OCI-LY3 (cell line): ENCODE data around the gene TNRC18.

Experiments used
- H2AFZ ChIP-seq: fragments of 200-600, 300-600 bp; shearing (Covaris generic); 2 replicates; pipeline ENCODE4 v1.6.0; 2014; ENCODE audit warnings: antibody characterized with exemption, low read depth, low read length
- H3K27ac ChIP-seq: fragments of 200-600, 300-600 bp; sonication (generic); 2 replicates; pipeline ENCODE4 v1.5.1; 2014; ENCODE audit warnings: mild to moderate bottlenecking, low read length, moderate library complexity, mixed read lengths
- H3K27me3 ChIP-seq: fragments of 200-600, 300-600 bp; sonication (generic); 2 replicates; pipeline ENCODE4 v1.6.1; 2014; ENCODE audit warnings: low read depth, low read length, mixed read lengths
- H3K36me3 ChIP-seq: fragments of 200-600, 300-600 bp; sonication (generic); replicated peaks from 2 replicates; pipeline ENCODE3; 2014; ENCODE audit warnings: low read depth, low read length, mixed read lengths
- H3K4me1 ChIP-seq: fragments of 300-600, 200-600 bp; sonication (generic); 2 replicates; pipeline ENCODE4 v1.6.1; 2014; ENCODE audit warnings: low read length, mixed read lengths
- H3K4me2 ChIP-seq: fragments of 200-600, 300-600 bp; sonication (generic); 2 replicates; pipeline ENCODE4 v1.6.1; 2014; ENCODE audit warnings: low read length, mixed read lengths
- H3K4me3 ChIP-seq: fragments of 300-600, 200-600 bp; sonication (generic); 2 replicates; pipeline ENCODE4 v1.5.1; 2014; ENCODE audit warnings: antibody characterized with exemption, mild to moderate bottlenecking, low read length, moderate library complexity
- H3K79me2 ChIP-seq: fragments of 300-600, 200-600 bp; shearing (Covaris generic); 2 replicates; pipeline ENCODE4 v1.6.1; 2014; ENCODE audit warnings: mild to moderate bottlenecking, low read length, mixed read lengths
- H3K9ac ChIP-seq: fragments of 300-600, 200-600 bp; shearing (Covaris generic); 2 replicates; pipeline ENCODE4 v1.6.0; 2014; ENCODE audit warnings: mild to moderate bottlenecking, low read length, moderate library complexity
- H3K9me3 ChIP-seq: fragments of 200-600, 300-600 bp; shearing (Covaris generic); 2 replicates; pipeline ENCODE4 v1.6.1; 2014; ENCODE audit warnings: low read length, mixed read lengths; ENCODE audit not compliant: insufficient read depth
- H4K20me1 ChIP-seq: fragments of 200-600, 300-600 bp; sonication (generic); 2 replicates; pipeline ENCODE4 v1.6.1; 2016; ENCODE audit warnings: low read length, mixed read lengths; ENCODE audit not compliant: insufficient read depth
- CTCF ChIP-seq: fragments of 200-600, 300-600 bp; sonication (generic); IDR thresholded peaks from 2 replicates; pipeline ENCODE4 v1.5.1; 2014; ENCODE audit warnings: antibody characterized with exemption, low read length, low read depth
- EZH2phosphoT487 ChIP-seq: fragments of 200-600 bp; shearing (Covaris generic); IDR thresholded peaks from 2 replicates; pipeline ENCODE4 v1.6.1; 2018; ENCODE audit warnings: antibody characterized with exemption, mixed run types, low read depth

Gene TNRC18

DNA sequence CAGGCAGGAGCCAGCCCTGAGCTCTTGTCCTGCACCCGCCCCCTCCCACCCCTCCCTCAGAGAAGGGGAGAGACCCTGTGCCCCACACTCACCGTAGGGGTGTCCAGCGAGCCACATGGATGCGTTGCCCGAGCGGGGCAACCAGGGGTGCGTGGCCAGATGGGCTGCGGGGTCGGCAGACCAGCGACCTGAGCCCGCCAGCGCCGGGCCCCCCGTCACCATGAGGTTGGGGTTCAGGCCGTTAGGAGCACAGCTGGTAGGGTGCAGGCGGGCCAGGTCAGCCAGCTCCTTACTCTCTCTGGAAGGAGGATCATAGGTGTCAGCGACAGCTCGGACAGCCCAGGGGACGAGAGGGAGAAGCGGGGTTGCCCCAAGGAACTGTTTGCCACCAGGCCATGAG lies 46.4 kb downstream of the TNRC18 start:
- Histone ChIP-seq H3K4me2 (no peak overlapping the region), H2AFZ (no peak overlapping the region), H3K27me3 (no peaks in the 10 kb centered on the region), H4K20me1 (peaks cover 19% of the 10 kb centered on the region), H3K36me3 (no peaks in the 10 kb centered on the region), H3K79me2 (peaks cover 22% of the 10 kb centered on the region), H3K9ac (no peak overlapping the region), H3K4me1 (no peaks in the 10 kb centered on the region), H3K9me3 (no peaks in the 10 kb centered on the region), H3K4me3 (no peak overlapping the region), H3K27ac (no peak overlapping the region)
- TF ChIP-seq CTCF (no peak), EZH2phosphoT487 (no peak)

DNA sequence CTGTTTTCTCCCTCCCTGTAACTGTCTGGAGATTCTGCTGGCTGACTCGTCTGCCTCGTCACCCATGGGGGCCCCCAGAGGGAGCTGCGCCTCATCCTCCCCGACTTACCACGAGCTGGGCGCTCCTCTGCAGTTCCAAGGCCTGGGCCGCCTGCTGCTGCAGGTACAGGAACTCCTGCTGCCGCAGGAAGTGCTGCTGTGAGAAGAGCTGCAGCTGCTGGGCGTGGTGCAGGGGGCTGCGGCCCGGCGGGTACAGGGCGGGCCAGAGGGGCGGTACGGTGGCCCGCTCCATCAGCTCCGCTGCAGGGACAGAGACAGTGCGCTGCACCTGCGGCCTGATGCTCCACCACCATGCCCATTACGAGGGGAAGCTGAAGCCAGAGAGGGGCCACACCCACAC lies 47.7 kb downstream of the TNRC18 start:
- TF ChIP-seq EZH2phosphoT487 = no peak
- TF ChIP-seq CTCF = no peak
- H2AFZ ChIP-seq = no peak overlapping the region
- no peaks in the 10 kb centered on the region for H3K9me3 ChIP-seq
- H3K36me3 ChIP-seq = no peaks in the 10 kb centered on the region
- H3K9ac ChIP-seq = no peak overlapping the region
- H3K4me2 ChIP-seq = no peak overlapping the region
- H3K4me3 ChIP-seq = no peak overlapping the region
- no peaks in the 10 kb centered on the region for H3K27me3 ChIP-seq
- H3K27ac ChIP-seq = no peak overlapping the region
- H3K79me2 ChIP-seq = peaks cover 12% of the 10 kb centered on the region; the same call in 1 of the 2 replicates
- peaks cover 10% of the 10 kb centered on the region for H4K20me1 ChIP-seq
- H3K4me1 ChIP-seq = no peaks in the 10 kb centered on the region

DNA sequence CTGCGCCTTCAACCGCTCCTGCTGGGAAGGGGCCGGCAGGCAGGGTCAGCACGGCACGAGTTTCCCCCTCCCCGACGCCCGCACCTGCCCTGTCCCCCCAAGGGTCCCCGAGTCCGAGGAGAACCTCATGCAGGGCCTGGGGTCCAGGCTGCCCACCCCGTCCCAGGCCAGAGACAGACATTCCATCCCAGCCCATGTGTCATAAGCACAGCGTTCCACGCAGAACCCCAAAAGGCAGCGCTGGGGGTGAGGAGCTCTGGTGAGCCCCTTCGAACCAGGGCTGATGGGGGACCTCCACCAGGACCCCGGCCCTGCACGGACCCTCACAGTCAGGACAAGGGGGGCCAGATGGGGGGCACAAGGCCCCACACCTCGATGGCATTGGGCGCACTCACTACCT lies 49.2 kb downstream of the TNRC18 start:
- H3K4me1 ChIP-seq = no peaks in the 10 kb centered on the region
- H3K4me3 ChIP-seq = no peak overlapping the region
- H3K27ac ChIP-seq = no peak overlapping the region
- H4K20me1 ChIP-seq = no peaks in the 10 kb centered on the region
- no peaks in the 10 kb centered on the region for H3K9me3 ChIP-seq
- no peaks in the 10 kb centered on the region for H3K27me3 ChIP-seq
- TF ChIP-seq CTCF (no peak), EZH2phosphoT487 (no peak)
- H3K79me2 ChIP-seq = no peaks in the 10 kb centered on the region
- no peak overlapping the region for H2AFZ ChIP-seq
- H3K4me2 ChIP-seq = no peak overlapping the region
- no peak overlapping the region for H3K9ac ChIP-seq
- H3K36me3 ChIP-seq = no peaks in the 10 kb centered on the region

GRCh38 chr7:5373300-5373699 lies 50.3 kb downstream of the TNRC18 start:
- no peaks in the 10 kb centered on the region for H3K79me2 ChIP-seq
- H3K36me3 ChIP-seq = no peaks in the 10 kb centered on the region

More at GRCh38 chr7:5373300-5373699, 50.3 kb downstream of the TNRC18 start:
- Histone ChIP-seq H3K27ac (no peak overlapping the region), H3K4me2 (no peak overlapping the region), H3K9ac (no peak overlapping the region), H3K27me3 (no peaks in the 10 kb centered on the region), H2AFZ (no peak overlapping the region), H4K20me1 (no peaks in the 10 kb centered on the region), H3K4me3 (no peak overlapping the region), H3K9me3 (no peaks in the 10 kb centered on the region), H3K4me1 (no peaks in the 10 kb centered on the region)
- TF ChIP-seq CTCF (no peak), EZH2phosphoT487 (no peak)
